Uterus (tissue), 2 donors: Measurements from ENCODE around the gene COL5A1.

Source experiments
- POLR2A ChIP-seq, 2 donors: fragments of 450-650 bp; IDR thresholded peaks; one replicate each; pipeline ENCODE4 v1.6.1; 2016; ENCODE audit warnings: antibody characterized with exemption in 2 of 2, mild to moderate bottlenecking in 1 of 2, moderate library complexity in 1 of 2
- TF ChIP-seq, protein P1 (sequence below), 4 experiments: fragments of 200-600 bp in 2 of 4; fragments of 450-650 bp in 2 of 4; sonication (generic) in 2 of 4; IDR thresholded peaks; one replicate each; pipeline ENCODE4 v1.5.1; 2016 to 2019; ENCODE audit warnings: antibody characterized with exemption in 4 of 4, mild to moderate bottlenecking in 2 of 4, moderate library complexity in 1 of 4

DNA sequence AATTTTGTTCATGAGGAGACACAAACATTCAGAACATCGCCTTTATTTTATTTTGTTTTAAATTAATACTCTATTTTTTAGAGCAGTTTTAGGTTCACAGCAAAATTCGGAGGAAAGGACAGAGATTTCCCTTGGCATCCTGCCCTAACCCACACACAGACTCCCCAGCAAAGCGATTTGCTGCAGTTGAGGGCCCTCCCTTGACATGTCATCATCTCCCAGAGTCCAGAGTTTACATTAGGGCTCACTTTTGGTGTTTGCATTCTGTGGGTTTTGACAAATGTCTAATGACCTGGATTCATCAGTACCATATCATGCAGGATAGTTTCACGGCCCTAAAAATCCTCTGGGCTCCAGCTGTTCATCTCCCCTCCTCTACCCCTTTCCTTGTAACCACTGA lies 33.6 kb upstream of the COL5A1 start:
- TF ChIP-seq, protein P1, sequence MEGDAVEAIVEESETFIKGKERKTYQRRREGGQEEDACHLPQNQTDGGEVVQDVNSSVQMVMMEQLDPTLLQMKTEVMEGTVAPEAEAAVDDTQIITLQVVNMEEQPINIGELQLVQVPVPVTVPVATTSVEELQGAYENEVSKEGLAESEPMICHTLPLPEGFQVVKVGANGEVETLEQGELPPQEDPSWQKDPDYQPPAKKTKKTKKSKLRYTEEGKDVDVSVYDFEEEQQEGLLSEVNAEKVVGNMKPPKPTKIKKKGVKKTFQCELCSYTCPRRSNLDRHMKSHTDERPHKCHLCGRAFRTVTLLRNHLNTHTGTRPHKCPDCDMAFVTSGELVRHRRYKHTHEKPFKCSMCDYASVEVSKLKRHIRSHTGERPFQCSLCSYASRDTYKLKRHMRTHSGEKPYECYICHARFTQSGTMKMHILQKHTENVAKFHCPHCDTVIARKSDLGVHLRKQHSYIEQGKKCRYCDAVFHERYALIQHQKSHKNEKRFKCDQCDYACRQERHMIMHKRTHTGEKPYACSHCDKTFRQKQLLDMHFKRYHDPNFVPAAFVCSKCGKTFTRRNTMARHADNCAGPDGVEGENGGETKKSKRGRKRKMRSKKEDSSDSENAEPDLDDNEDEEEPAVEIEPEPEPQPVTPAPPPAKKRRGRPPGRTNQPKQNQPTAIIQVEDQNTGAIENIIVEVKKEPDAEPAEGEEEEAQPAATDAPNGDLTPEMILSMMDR (IDR thresholded peaks at IDR 0.05), result no peak
- TF ChIP-seq POLR2A (IDR thresholded peaks at IDR 0.05), result no peak
